Measurements from ENCODE around the gene ZNF385A. TPM values are rescaled to one million over a fixed set of nuclear protein-coding genes. Genes with fewer than 3 reads are reported as not detected.

ZNF385A gene
- total and polyA plus RNA-seq, 4 donors, result 2.5 to 4.0 (median 2.8) TPM

- no peak for DNase-seq (ENCODE audit: low spot score)
- H3K9me3 ChIP-seq (ENCODE audit: control insufficient read depth in 4 of 4, low read length in 3 of 4), result no peaks in the 10 kb centered on the region
- peaks cover 0 to 5% (median 1%) of the 10 kb centered on the region in 4 donors for H3K4me1 ChIP-seq (ENCODE audit: control insufficient read depth in 4 of 4, insufficient read depth in 4 of 4, low read length in 3 of 4)
- no peak overlapping the region for H3K4me3 ChIP-seq (ENCODE audit: low read depth in 1 of 3, low read length in 3 of 3)
- TF ChIP-seq RAD21 (IDR thresholded peaks at IDR 0.05) (no peak), GABPA (IDR thresholded peaks at IDR 0.05 in 1 of 2, conservative IDR thresholded peaks at IDR 0.05 in 1 of 2) (no peak), FOXA1 (IDR thresholded peaks at IDR 0.05) (no peak), TAF1 (conservative IDR thresholded peaks at IDR 0.05) (no peak), YY1 (IDR thresholded peaks at IDR 0.05) (no peak), MAX (IDR thresholded peaks at IDR 0.05) (no peak), SP1 (IDR thresholded peaks at IDR 0.05) (no peak), JUND (IDR thresholded peaks at IDR 0.05) (no peak), HNF4A (conservative IDR thresholded peaks at IDR 0.05) (no peak)
- TF ChIP-seq, protein P1, sequence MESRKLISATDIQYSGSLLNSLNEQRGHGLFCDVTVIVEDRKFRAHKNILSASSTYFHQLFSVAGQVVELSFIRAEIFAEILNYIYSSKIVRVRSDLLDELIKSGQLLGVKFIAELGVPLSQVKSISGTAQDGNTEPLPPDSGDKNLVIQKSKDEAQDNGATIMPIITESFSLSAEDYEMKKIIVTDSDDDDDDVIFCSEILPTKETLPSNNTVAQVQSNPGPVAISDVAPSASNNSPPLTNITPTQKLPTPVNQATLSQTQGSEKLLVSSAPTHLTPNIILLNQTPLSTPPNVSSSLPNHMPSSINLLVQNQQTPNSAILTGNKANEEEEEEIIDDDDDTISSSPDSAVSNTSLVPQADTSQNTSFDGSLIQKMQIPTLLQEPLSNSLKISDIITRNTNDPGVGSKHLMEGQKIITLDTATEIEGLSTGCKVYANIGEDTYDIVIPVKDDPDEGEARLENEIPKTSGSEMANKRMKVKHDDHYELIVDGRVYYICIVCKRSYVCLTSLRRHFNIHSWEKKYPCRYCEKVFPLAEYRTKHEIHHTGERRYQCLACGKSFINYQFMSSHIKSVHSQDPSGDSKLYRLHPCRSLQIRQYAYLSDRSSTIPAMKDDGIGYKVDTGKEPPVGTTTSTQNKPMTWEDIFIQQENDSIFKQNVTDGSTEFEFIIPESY (IDR thresholded peaks at IDR 0.05), result no peak
- H3K27ac ChIP-seq (ENCODE audit: low read depth in 1 of 2, low read length in 2 of 2), result no peak overlapping the region
- WGBS, result 90% methylated on average over 1 of the region's 1 CpG
- H3K27me3 ChIP-seq (ENCODE audit: control insufficient read depth in 4 of 4, insufficient read depth in 4 of 4, low read length in 3 of 4), result no peaks in the 10 kb centered on the region
- H3K9ac ChIP-seq (ENCODE audit: low read depth in 1 of 2, low read length in 2 of 2), result no peak overlapping the region
- peaks cover 12 to 66% (median 62%) of the 10 kb centered on the region in 4 donors for H3K36me3 ChIP-seq (ENCODE audit: control insufficient read depth in 4 of 4, insufficient read depth in 3 of 4, low read depth in 1 of 4, low read length in 3 of 4)
Measured at GRCh38 chr12:54397157-54397556, 12.6 kb upstream of the ZNF385A start.

- TF ChIP-seq, protein P2, sequence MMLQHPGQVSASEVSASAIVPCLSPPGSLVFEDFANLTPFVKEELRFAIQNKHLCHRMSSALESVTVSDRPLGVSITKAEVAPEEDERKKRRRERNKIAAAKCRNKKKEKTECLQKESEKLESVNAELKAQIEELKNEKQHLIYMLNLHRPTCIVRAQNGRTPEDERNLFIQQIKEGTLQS (IDR thresholded peaks at IDR 0.05), result no peak
- TF ChIP-seq, protein P1 (IDR thresholded peaks at IDR 0.05), result no peak
- TF ChIP-seq MAX (IDR thresholded peaks at IDR 0.05) (no peak), NR2F2 (IDR thresholded peaks at IDR 0.05) (no peak), GABPA (IDR thresholded peaks at IDR 0.05 in 1 of 2, conservative IDR thresholded peaks at IDR 0.05 in 1 of 2) (no peak), EGR1 (IDR thresholded peaks at IDR 0.05; ENCODE audit: low read depth in 2 of 2) (no peak), SP1 (IDR thresholded peaks at IDR 0.05) (no peak), RXRA (IDR thresholded peaks at IDR 0.05) (no peak), RAD21 (IDR thresholded peaks at IDR 0.05) (no peak), YY1 (IDR thresholded peaks at IDR 0.05) (no peak), JUND (IDR thresholded peaks at IDR 0.05) (no peak), FOXA2 (IDR thresholded peaks at IDR 0.05) (no peak), FOXA1 (IDR thresholded peaks at IDR 0.05) (no peak), HNF4G (IDR thresholded peaks at IDR 0.05) (no peak), HNF4A (conservative IDR thresholded peaks at IDR 0.05) (no peak), TAF1 (conservative IDR thresholded peaks at IDR 0.05) (no peak)
- TF ChIP-seq, protein P3, sequence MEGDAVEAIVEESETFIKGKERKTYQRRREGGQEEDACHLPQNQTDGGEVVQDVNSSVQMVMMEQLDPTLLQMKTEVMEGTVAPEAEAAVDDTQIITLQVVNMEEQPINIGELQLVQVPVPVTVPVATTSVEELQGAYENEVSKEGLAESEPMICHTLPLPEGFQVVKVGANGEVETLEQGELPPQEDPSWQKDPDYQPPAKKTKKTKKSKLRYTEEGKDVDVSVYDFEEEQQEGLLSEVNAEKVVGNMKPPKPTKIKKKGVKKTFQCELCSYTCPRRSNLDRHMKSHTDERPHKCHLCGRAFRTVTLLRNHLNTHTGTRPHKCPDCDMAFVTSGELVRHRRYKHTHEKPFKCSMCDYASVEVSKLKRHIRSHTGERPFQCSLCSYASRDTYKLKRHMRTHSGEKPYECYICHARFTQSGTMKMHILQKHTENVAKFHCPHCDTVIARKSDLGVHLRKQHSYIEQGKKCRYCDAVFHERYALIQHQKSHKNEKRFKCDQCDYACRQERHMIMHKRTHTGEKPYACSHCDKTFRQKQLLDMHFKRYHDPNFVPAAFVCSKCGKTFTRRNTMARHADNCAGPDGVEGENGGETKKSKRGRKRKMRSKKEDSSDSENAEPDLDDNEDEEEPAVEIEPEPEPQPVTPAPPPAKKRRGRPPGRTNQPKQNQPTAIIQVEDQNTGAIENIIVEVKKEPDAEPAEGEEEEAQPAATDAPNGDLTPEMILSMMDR (IDR thresholded peaks at IDR 0.05; ENCODE audit: low read depth, low read length, missing input control), result no peak
- TF ChIP-seq, protein P4, sequence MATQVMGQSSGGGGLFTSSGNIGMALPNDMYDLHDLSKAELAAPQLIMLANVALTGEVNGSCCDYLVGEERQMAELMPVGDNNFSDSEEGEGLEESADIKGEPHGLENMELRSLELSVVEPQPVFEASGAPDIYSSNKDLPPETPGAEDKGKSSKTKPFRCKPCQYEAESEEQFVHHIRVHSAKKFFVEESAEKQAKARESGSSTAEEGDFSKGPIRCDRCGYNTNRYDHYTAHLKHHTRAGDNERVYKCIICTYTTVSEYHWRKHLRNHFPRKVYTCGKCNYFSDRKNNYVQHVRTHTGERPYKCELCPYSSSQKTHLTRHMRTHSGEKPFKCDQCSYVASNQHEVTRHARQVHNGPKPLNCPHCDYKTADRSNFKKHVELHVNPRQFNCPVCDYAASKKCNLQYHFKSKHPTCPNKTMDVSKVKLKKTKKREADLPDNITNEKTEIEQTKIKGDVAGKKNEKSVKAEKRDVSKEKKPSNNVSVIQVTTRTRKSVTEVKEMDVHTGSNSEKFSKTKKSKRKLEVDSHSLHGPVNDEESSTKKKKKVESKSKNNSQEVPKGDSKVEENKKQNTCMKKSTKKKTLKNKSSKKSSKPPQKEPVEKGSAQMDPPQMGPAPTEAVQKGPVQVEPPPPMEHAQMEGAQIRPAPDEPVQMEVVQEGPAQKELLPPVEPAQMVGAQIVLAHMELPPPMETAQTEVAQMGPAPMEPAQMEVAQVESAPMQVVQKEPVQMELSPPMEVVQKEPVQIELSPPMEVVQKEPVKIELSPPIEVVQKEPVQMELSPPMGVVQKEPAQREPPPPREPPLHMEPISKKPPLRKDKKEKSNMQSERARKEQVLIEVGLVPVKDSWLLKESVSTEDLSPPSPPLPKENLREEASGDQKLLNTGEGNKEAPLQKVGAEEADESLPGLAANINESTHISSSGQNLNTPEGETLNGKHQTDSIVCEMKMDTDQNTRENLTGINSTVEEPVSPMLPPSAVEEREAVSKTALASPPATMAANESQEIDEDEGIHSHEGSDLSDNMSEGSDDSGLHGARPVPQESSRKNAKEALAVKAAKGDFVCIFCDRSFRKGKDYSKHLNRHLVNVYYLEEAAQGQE (IDR thresholded peaks at IDR 0.05), result no peak
- Histone ChIP-seq H3K4me1 (ENCODE audit: control insufficient read depth in 4 of 4, insufficient read depth in 4 of 4, low read length in 3 of 4) (peaks cover 0 to 5% (median 1%) of the 10 kb centered on the region in 4 donors), H3K27ac (ENCODE audit: low read depth in 1 of 2, low read length in 2 of 2) (no peak overlapping the region), H3K27me3 (ENCODE audit: control insufficient read depth in 4 of 4, insufficient read depth in 4 of 4, low read length in 3 of 4) (no peaks in the 10 kb centered on the region), H3K9me3 (ENCODE audit: control insufficient read depth in 4 of 4, low read length in 3 of 4) (no peaks in the 10 kb centered on the region), H3K36me3 (ENCODE audit: control insufficient read depth in 4 of 4, insufficient read depth in 3 of 4, low read depth in 1 of 4, low read length in 3 of 4) (peaks cover 8 to 51% (median 47%) of the 10 kb centered on the region in 4 donors), H3K9ac (ENCODE audit: low read depth in 1 of 2, low read length in 2 of 2) (no peak overlapping the region), H3K4me3 (ENCODE audit: low read depth in 1 of 3, low read length in 3 of 3) (no peak overlapping the region)
- DNase-seq (ENCODE audit: low spot score), result no peak
Measured at GRCh38 chr12:54395545-54395944, 11.0 kb upstream of the ZNF385A start.
